Stimulated activated CD4-positive, alpha-beta T cell treated with anti-CD3 and anti-CD28 coated beads, Interleukin-15, amount 100 ng/mL, for 24 hours (primary cell): ENCODE data around the gene NUAK1.
"Not testable (repeated sequence)": the region's sequence is repeated elsewhere in the genome, so short reads cannot be mapped to it uniquely, and the experiment has no call there.

Experiments used
- DNase-seq: peaks from one replicate; pipeline ENCODE4 v3.0.0-alpha.2; 2020

NUAK1 gene

DNA sequence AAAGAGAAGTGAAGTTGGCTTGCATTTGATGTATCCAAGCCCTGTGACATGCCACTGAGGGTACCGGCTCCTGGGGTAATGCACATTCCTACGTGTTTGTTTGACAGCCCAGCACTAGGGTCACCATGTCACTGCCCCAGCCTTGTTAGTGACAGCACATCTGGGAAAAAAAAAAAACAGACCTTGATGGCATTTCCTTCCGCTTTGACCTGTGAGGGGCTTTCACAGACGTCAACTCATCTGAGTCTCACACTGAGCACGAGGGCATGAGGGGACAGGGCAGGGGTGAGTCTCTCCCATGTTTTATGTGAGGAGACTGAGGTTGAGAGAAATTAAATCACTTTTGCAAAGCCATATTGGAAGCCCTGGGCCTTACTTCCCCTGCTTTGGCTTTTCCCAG lies 111.5 kb downstream of the NUAK1 start:
- no peak for DNase-seq

DNA sequence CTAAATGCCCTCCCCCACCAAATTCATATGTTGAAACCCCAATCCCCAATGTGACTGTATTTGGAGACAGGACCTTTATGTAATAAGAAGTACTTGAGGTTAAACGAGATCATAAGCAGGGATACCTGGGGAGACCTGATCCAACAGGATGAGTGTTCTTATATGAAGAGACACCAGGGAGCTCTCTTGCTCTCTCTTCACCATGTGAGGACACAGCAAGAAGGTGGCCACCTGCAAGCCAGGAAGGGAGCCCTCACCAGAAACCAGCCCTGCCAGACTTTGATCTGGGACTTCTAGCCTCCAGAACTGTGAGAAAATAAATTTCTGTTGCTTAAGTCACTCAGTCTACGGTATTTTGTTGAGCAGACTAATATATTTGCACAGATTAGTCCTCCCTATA lies 113.6 kb downstream of the NUAK1 start:
- no peak for DNase-seq

- no peak for DNase-seq
These were observed 115.7 kb downstream of the NUAK1 start for GRCh38 chr12:106023039-106023438.

GRCh38 chr12:106022568-106023012 lies 116.2 kb downstream of the NUAK1 start:
- no peak for DNase-seq

- DNase-seq: no peak
These were observed 117.2 kb downstream of the NUAK1 start for GRCh38 chr12:106021516-106021915.

GRCh38 chr12:106020736-106021135 lies 118.0 kb downstream of the NUAK1 start:
- no peak for DNase-seq

- DNase-seq: no peak
These were observed 119.6 kb downstream of the NUAK1 start for GRCh38 chr12:106019144-106019543.

DNA sequence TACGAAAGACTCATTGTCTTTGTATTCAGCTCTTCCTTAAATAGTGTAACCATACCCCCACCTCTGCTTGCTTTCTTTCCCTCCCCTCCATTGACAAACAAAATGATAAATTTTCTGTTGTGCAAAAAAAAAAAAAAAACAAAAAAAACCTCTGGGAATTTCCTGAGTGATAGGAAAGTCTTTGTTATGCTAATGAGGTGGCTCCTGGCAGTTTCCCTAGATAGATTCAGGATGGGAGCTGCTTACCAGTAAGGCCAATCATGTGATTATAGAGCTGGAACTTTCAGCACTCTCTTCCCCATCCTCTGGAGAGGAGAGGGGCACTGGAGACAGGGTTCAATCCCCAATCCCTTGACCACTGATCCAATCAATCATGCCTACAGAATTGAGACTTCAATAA lies 120.5 kb downstream of the NUAK1 start:
- no peak for DNase-seq

DNA sequence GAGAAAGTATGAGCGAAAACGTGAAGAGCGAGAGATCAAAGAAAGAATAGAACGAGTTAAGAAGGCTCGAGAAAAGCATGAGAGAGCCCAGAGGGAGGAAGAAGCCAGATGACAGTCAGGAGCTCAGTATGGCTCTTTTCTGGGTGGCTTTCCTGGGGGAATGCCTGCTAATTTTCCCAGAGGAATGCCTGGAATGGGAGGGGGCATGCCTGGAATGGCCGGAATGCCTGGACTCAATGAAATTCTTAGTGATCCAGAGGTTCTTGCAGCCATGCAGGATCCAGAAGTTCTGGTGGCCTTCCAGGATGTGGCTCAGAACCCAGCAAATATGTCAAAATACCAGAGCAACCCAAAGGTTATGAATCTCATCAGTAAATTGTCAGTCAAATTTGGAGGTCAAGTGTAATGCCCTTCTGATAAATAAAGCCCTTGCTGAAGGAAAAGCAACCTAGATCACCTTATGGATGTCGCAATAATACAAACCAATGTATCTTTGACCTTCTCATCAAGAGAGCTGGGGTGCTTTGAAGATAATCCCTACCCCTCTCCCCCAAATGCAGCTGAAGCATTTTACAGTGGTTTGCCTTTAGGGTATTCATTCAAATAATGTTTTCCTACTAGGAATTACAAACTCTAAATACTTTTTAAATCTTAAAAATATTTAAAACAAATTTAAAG lies 122.0 kb downstream of the NUAK1 start:
- DNase-seq: not testable (repeated sequence)

DNA sequence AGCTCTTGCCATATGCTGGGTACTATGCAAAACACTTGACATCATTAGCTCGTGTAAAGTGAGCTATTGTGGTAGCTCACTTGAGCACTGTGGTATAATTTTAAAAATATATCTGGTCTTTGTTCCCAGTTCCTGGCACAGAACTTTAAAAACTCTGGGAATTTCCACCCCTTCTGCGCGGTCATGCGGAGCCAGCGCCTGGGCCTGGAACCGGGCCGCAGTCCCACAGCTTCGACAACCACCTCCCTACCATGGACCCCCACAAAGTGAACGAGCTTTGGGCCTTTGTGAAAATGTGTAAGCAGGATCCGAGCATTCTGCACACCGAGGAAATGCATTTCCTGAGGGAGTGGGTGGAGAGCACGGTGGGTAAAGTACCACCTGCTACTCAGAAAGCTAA lies 123.1 kb downstream of the NUAK1 start:
- DNase-seq: no peak

GRCh38 chr12:106013941-106014340 lies 124.8 kb downstream of the NUAK1 start:
- DNase-seq: no peak
